OCI-LY3 (cell line): ENCODE results near the gene FRMD4A.

ENCODE experiments used
- H2AFZ ChIP-seq: fragments of 200-600, 300-600 bp; shearing (Covaris generic); 2 replicates; pipeline ENCODE4 v1.6.0; 2014; ENCODE audit warnings: antibody characterized with exemption, low read depth, low read length
- H3K27ac ChIP-seq: fragments of 200-600, 300-600 bp; sonication (generic); 2 replicates; pipeline ENCODE4 v1.5.1; 2014; ENCODE audit warnings: mild to moderate bottlenecking, low read length, moderate library complexity, mixed read lengths
- H3K27me3 ChIP-seq: fragments of 200-600, 300-600 bp; sonication (generic); 2 replicates; pipeline ENCODE4 v1.6.1; 2014; ENCODE audit warnings: low read depth, low read length, mixed read lengths
- H3K36me3 ChIP-seq: fragments of 200-600, 300-600 bp; sonication (generic); replicated peaks from 2 replicates; pipeline ENCODE3; 2014; ENCODE audit warnings: low read depth, low read length, mixed read lengths
- H3K4me1 ChIP-seq: fragments of 300-600, 200-600 bp; sonication (generic); 2 replicates; pipeline ENCODE4 v1.6.1; 2014; ENCODE audit warnings: low read length, mixed read lengths
- H3K4me2 ChIP-seq: fragments of 200-600, 300-600 bp; sonication (generic); 2 replicates; pipeline ENCODE4 v1.6.1; 2014; ENCODE audit warnings: low read length, mixed read lengths
- H3K4me3 ChIP-seq: fragments of 300-600, 200-600 bp; sonication (generic); 2 replicates; pipeline ENCODE4 v1.5.1; 2014; ENCODE audit warnings: antibody characterized with exemption, mild to moderate bottlenecking, low read length, moderate library complexity
- H3K79me2 ChIP-seq: fragments of 300-600, 200-600 bp; shearing (Covaris generic); 2 replicates; pipeline ENCODE4 v1.6.1; 2014; ENCODE audit warnings: mild to moderate bottlenecking, low read length, mixed read lengths
- H3K9ac ChIP-seq: fragments of 300-600, 200-600 bp; shearing (Covaris generic); 2 replicates; pipeline ENCODE4 v1.6.0; 2014; ENCODE audit warnings: mild to moderate bottlenecking, low read length, moderate library complexity
- H3K9me3 ChIP-seq: fragments of 200-600, 300-600 bp; shearing (Covaris generic); 2 replicates; pipeline ENCODE4 v1.6.1; 2014; ENCODE audit warnings: low read length, mixed read lengths; ENCODE audit not compliant: insufficient read depth
- H4K20me1 ChIP-seq: fragments of 200-600, 300-600 bp; sonication (generic); 2 replicates; pipeline ENCODE4 v1.6.1; 2016; ENCODE audit warnings: low read length, mixed read lengths; ENCODE audit not compliant: insufficient read depth
- EZH2phosphoT487 ChIP-seq: fragments of 200-600 bp; shearing (Covaris generic); IDR thresholded peaks from 2 replicates; pipeline ENCODE4 v1.6.1; 2018; ENCODE audit warnings: antibody characterized with exemption, mixed run types, low read depth
- TF ChIP-seq, protein P1 (sequence below): fragments of 200-600, 300-600 bp; sonication (generic); IDR thresholded peaks from 2 replicates; pipeline ENCODE4 v1.5.1; 2014; ENCODE audit warnings: antibody characterized with exemption, low read length, low read depth

Gene FRMD4A

DNA sequence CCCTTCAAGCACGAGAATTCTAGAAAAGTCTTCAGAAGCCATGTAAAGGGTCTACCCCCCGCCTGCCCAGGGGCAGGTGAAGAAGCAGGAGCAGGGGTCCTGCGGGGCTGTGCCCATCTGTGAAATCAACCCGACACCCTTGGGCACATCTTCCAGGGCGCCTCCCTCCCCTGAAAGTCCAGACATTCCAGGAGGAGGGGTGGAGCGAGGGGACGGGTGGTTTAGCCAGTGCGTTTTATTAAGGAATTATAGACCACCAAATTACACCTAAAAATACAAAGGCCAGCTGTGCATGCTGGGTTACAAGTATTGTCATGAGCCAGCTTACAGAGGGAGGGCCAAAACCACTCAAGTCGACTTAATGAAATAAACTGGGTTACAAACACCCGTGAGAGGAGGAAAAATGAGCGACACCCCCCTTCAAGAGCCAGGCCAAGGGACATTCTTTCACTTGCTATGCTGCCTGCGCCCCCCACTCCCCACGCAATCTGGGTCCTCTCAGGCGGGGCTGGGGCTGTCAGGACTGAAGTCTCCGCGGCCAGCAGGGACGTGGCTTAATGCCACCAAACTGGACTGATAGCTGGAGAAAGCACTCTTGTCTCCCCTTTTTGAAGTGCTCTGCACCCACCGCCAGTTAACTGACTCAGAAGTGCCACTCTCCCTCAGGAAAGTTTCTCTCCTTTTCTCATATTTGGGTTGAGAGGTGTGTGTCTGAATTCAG, 360.3 kb downstream of the FRMD4A start:
- Histone ChIP-seq H3K27me3 (peaks cover 12% of the 10 kb centered on the region), H4K20me1 (no peaks in the 10 kb centered on the region), H3K36me3 (no peaks in the 10 kb centered on the region), H3K9ac (no peak overlapping the region), H3K27ac (no peak overlapping the region), H3K4me2 (no peak overlapping the region), H2AFZ (no peak overlapping the region), H3K4me3 (no peak overlapping the region), H3K9me3 (no peaks in the 10 kb centered on the region), H3K79me2 (no peaks in the 10 kb centered on the region), H3K4me1 (no peaks in the 10 kb centered on the region)
- TF ChIP-seq EZH2phosphoT487: no peak
- TF ChIP-seq, protein P1, sequence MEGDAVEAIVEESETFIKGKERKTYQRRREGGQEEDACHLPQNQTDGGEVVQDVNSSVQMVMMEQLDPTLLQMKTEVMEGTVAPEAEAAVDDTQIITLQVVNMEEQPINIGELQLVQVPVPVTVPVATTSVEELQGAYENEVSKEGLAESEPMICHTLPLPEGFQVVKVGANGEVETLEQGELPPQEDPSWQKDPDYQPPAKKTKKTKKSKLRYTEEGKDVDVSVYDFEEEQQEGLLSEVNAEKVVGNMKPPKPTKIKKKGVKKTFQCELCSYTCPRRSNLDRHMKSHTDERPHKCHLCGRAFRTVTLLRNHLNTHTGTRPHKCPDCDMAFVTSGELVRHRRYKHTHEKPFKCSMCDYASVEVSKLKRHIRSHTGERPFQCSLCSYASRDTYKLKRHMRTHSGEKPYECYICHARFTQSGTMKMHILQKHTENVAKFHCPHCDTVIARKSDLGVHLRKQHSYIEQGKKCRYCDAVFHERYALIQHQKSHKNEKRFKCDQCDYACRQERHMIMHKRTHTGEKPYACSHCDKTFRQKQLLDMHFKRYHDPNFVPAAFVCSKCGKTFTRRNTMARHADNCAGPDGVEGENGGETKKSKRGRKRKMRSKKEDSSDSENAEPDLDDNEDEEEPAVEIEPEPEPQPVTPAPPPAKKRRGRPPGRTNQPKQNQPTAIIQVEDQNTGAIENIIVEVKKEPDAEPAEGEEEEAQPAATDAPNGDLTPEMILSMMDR: no peak

DNA sequence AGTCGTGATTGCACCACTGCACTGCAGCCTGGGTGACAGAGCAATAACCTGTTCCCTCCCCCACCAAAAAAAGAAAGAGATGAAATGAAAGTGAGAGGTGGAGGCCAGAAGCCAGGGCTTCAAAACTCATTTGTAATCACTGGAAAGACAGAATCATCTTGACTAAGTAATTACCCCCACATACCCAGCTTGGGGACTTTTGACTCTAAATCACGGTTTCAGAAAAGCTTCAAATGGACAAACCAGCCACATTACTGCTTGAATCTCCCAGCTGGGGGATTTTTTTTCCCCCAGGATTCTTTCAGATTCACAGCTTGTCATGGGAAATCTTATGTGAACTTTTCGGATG, 361.0 kb downstream of the FRMD4A start:
- peaks cover 16% of the 10 kb centered on the region for H3K27me3 ChIP-seq
- no peaks in the 10 kb centered on the region for H3K36me3 ChIP-seq
- no peak overlapping the region for H3K27ac ChIP-seq
- H3K4me1 ChIP-seq: no peaks in the 10 kb centered on the region
- no peaks in the 10 kb centered on the region for H3K9me3 ChIP-seq
- no peaks in the 10 kb centered on the region for H3K79me2 ChIP-seq
- no peak overlapping the region for H3K9ac ChIP-seq
- H3K4me3 ChIP-seq: no peak overlapping the region
- no peak overlapping the region for H3K4me2 ChIP-seq
- no peak overlapping the region for H2AFZ ChIP-seq
- no peaks in the 10 kb centered on the region for H4K20me1 ChIP-seq
- TF ChIP-seq, protein P1: no peak
- no peak for TF ChIP-seq EZH2phosphoT487

DNA sequence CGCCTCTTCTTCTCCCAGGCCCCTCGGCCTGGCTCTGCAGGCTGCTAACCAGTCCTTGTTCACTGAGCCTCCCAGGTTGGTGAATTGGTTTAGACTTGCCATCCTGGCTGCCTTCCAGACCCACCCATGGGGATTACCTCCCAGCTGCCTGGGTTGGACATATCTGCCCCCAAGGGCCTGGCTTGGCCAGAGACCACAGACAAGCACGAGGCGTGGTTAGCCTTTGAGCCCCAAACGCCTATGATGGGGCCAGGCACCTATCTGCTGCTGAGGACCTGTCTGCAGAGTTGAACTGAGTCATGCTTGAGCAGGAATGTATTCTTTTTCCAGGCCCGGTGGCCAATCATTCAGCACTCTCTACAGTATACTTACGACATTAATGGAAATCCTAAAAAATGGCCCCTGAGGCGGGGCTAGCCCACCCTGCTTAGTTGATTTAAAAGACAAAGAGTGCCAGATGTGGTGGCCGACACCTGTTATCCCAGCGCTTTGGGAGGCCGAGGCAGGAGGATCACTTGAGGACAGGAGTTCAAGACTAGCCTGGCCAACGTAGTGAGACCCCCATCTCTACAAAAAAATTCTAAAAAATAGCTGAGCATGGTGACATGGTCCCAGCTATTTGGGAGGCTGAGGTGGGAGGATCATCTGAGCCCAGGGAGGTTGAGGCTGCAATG, 361.5 kb downstream of the FRMD4A start:
- H2AFZ ChIP-seq: no peak overlapping the region
- no peak overlapping the region for H3K4me3 ChIP-seq
- H3K9ac ChIP-seq: no peak overlapping the region
- H3K27ac ChIP-seq: no peak overlapping the region
- no peaks in the 10 kb centered on the region for H3K79me2 ChIP-seq
- no peaks in the 10 kb centered on the region for H4K20me1 ChIP-seq
- H3K27me3 ChIP-seq: peaks cover 16% of the 10 kb centered on the region
- no peaks in the 10 kb centered on the region for H3K36me3 ChIP-seq
- H3K4me2 ChIP-seq: no peak overlapping the region
- no peaks in the 10 kb centered on the region for H3K4me1 ChIP-seq
- no peaks in the 10 kb centered on the region for H3K9me3 ChIP-seq
- TF ChIP-seq, protein P1: no peak
- no peak for TF ChIP-seq EZH2phosphoT487

DNA sequence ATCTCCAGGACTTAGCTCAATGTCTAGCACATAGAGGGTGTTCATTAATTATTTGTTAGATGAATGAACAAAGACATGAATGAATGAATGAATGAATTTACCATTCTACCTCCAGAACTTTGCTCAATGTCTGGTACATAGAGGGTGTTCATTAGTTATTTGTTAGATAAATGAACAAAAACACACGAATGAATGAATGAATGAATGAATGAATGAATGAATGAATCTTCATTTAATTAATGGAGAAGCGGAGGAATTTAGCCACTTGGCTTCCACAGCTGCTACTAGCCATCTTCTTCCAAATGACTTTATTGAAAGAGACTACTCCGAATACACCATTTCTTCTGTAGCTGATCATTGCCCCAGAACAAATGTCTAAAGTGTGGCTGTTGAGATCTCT, 368.9 kb downstream of the FRMD4A start:
- Histone ChIP-seq H3K79me2 (no peaks in the 10 kb centered on the region), H4K20me1 (no peaks in the 10 kb centered on the region), H3K4me2 (no peak overlapping the region), H3K27me3 (peaks cover 27% of the 10 kb centered on the region; the same call in 1 of the 2 replicates), H3K9ac (no peak overlapping the region), H3K4me1 (no peaks in the 10 kb centered on the region), H2AFZ (no peak overlapping the region), H3K9me3 (no peaks in the 10 kb centered on the region), H3K4me3 (no peak overlapping the region), H3K27ac (no peak overlapping the region), H3K36me3 (no peaks in the 10 kb centered on the region)
- TF ChIP-seq, protein P1: no peak
- TF ChIP-seq EZH2phosphoT487: no peak
